Measurements from ENCODE around the gene GPR78. TPM values are rescaled to one million over a fixed set of nuclear protein-coding genes. Genes with fewer than 3 reads are reported as not detected.

The GPR78 gene
- total RNA-seq, 6 experiments from 2014 or later, result 0.05 to 0.14 (median 0.09) TPM; not detected in 2

GRCh38 chr4:8540072-8540471 is 40.1 kb upstream of the GPR78 start:
- Mint-ChIP-seq H3K27ac (no peak overlapping the region), H3K9me3 (peaks cover 22% of the 10 kb centered on the region), H3K4me3 (no peak overlapping the region), H3K4me1 (ENCODE audit: low read depth) (peaks cover 27% of the 10 kb centered on the region), H3K27me3 (ENCODE audit: insufficient read depth) (peaks cover 26% of the 10 kb centered on the region), H3K36me3 (ENCODE audit: low read depth) (no peaks in the 10 kb centered on the region; the same call in 1 of the 2 replicates)
- no peak for DNase-seq
- TF ChIP-seq CTCF (IDR thresholded peaks at IDR 0.05), result no peak

GRCh38 chr4:8540586-8540985 is 39.6 kb upstream of the GPR78 start:
- peaks cover 27% of the 10 kb centered on the region for H3K4me1 Mint-ChIP-seq (ENCODE audit: low read depth)
- no peak for DNase-seq
- TF ChIP-seq CTCF (IDR thresholded peaks at IDR 0.05), result no peak
- no peak overlapping the region for H3K27ac Mint-ChIP-seq
- peaks cover 22% of the 10 kb centered on the region for H3K9me3 Mint-ChIP-seq
- H3K36me3 Mint-ChIP-seq (ENCODE audit: low read depth), result no peaks in the 10 kb centered on the region; the same call in 1 of the 2 replicates
- no peak overlapping the region for H3K4me3 Mint-ChIP-seq
- H3K27me3 Mint-ChIP-seq (ENCODE audit: insufficient read depth), result peaks cover 21% of the 10 kb centered on the region

- Mint-ChIP-seq H3K36me3 (ENCODE audit: low read depth) (no peaks in the 10 kb centered on the region; the same call in 1 of the 2 replicates), H3K27ac (no peak overlapping the region), H3K4me3 (no peak overlapping the region), H3K4me1 (ENCODE audit: low read depth) (peaks cover 27% of the 10 kb centered on the region), H3K9me3 (peaks cover 22% of the 10 kb centered on the region), H3K27me3 (ENCODE audit: insufficient read depth) (peaks cover 25% of the 10 kb centered on the region)
- TF ChIP-seq CTCF (IDR thresholded peaks at IDR 0.05), result no peak
- no peak for DNase-seq
These were observed 39.2 kb upstream of the GPR78 start for GRCh38 chr4:8540991-8541390.

GRCh38 chr4:8541981-8542715 is 38.0 kb upstream of the GPR78 start:
- Mint-ChIP-seq H3K36me3 (ENCODE audit: low read depth) (no peaks in the 10 kb centered on the region; the same call in 1 of the 2 replicates), H3K27me3 (ENCODE audit: insufficient read depth) (peaks cover 26% of the 10 kb centered on the region), H3K27ac (no peak overlapping the region), H3K4me1 (ENCODE audit: low read depth) (peaks cover 30% of the 10 kb centered on the region), H3K4me3 (no peak overlapping the region), H3K9me3 (peaks cover 22% of the 10 kb centered on the region)
- TF ChIP-seq CTCF (IDR thresholded peaks at IDR 0.05), result no peak
- DNase-seq, result no peak

GRCh38 chr4:8542776-8543525 is 37.2 kb upstream of the GPR78 start:
- no peak for TF ChIP-seq CTCF (IDR thresholded peaks at IDR 0.05)
- H3K9me3 Mint-ChIP-seq, result peaks cover 22% of the 10 kb centered on the region
- peaks cover 23% of the 10 kb centered on the region for H3K27me3 Mint-ChIP-seq (ENCODE audit: insufficient read depth)
- no peaks in the 10 kb centered on the region; the same call in 1 of the 2 replicates for H3K36me3 Mint-ChIP-seq (ENCODE audit: low read depth)
- H3K27ac Mint-ChIP-seq, result no peak overlapping the region
- H3K4me3 Mint-ChIP-seq, result no peak overlapping the region
- H3K4me1 Mint-ChIP-seq (ENCODE audit: low read depth), result peaks cover 33% of the 10 kb centered on the region
- DNase-seq, result peak; percentile 41
